Measurements from ENCODE around the gene STRC. TPM values are rescaled to one million over a fixed set of nuclear protein-coding genes. Genes with fewer than 3 reads are reported as not detected.
A peak's percentile ranks its signal among the peaks of the same experiment; 100 is the strongest.
"Not testable (repeated sequence)": the region's sequence is repeated elsewhere in the genome, so short reads cannot be mapped to it uniquely, and the experiment has no call there.

STRC gene
- total and polyA plus RNA-seq, 4 experiments from 2014 or later, result 2.4 to 2.8 TPM; not detected in 2

GRCh38 chr15:43599131-43599530 lies 19.5 kb downstream of the STRC start:
- POLR2A ChIA-PET (ENCODE audit: partially characterized antibody); H3K36me3 Mint-ChIP-seq; H3K9me3 Mint-ChIP-seq; H3K4me3 Mint-ChIP-seq; DNase-seq; H3K36me3 ChIP-seq (ENCODE audit: insufficient read depth, low read length); H3K4me1 ChIP-seq (ENCODE audit: insufficient read depth, low read length); H3K27ac ChIP-seq (ENCODE audit: low read depth, low read length); CTCF ChIA-PET (ENCODE audit: partially characterized antibody); H3K9me3 ChIP-seq (ENCODE audit: control insufficient read depth in 1 of 2, low read length in 2 of 2); H3K4me1 Mint-ChIP-seq; intact Hi-C loops (cut with micrococcal nuclease); H3K27me3 ChIP-seq (ENCODE audit: insufficient read depth, low read length); H3K4me3 ChIP-seq (ENCODE audit: low read length in 2 of 2): not testable (repeated sequence)
- H3K27ac Mint-ChIP-seq, result peak overlapping the region in 1 of 7 donors; percentile 65
- peaks cover 27 to 34% of the 10 kb centered on the region in 2 donors for H3K27me3 Mint-ChIP-seq

DNA sequence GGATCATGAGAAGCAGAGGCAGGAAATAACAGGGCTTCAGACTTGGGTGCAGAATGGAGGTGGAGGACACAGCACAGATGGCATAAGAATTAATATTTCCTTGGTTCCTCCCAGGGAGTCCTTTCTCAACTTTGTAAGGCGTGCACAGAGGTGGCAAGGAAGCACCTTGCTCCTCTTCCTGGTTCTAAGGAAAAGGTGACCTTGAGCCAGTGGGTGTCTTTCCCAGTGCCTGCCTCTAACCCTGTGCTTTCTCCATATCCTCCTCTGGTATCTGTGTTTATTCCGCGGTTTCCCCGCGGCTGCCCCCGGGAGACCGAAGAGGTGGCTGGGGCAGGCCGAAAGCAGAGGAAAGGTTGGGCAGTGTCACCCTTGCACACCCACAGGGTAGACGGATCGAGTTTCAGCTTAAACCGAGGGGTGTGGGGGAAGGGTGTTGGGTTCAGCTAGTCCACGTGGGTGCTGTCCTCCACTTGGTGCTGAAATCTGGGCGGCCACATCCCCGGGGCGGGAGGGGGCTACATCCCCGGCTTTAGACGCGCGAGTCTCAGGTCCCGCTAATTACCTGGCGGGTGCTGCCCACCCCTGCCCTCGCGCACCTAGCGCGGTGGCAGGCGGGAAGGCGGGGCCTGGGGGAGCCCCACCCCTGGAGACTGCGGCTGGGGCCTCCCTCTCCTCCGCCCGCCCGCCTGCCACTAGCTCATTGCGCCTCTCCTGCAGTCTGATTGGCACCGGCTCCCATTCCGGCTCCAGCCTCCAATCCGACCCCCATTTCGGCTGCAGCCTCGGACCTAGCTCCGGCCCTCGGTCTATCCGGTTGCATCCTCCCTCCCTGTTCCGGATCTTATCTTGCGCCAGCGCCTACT lies 25.0 kb downstream of the STRC start, which contains the start of gene CKMT1B:
TSS of gene CKMT1B (plus strand) at position 700 of the 863 bp plus-strand sequence. CDS start 192 bp downstream, outside the sequence.
- POLR2A ChIA-PET (ENCODE audit: partially characterized antibody); H3K4me3 Mint-ChIP-seq; H3K4me1 Mint-ChIP-seq; H3K9me3 Mint-ChIP-seq; DNase-seq; H3K36me3 Mint-ChIP-seq; H3K27me3 ChIP-seq (ENCODE audit: insufficient read depth, low read length); H3K4me3 ChIP-seq (ENCODE audit: low read length in 2 of 2); CTCF ChIA-PET (ENCODE audit: partially characterized antibody); H3K4me1 ChIP-seq (ENCODE audit: insufficient read depth, low read length); H3K27ac Mint-ChIP-seq; intact Hi-C loops (cut with micrococcal nuclease); H3K9me3 ChIP-seq (ENCODE audit: control insufficient read depth in 1 of 2, low read length in 2 of 2); H3K36me3 ChIP-seq (ENCODE audit: insufficient read depth, low read length); H3K27ac ChIP-seq (ENCODE audit: low read depth, low read length): not testable (repeated sequence)
- H3K27me3 Mint-ChIP-seq, result peaks cover 11 to 15% of the 10 kb centered on the region in 2 donors

DNA sequence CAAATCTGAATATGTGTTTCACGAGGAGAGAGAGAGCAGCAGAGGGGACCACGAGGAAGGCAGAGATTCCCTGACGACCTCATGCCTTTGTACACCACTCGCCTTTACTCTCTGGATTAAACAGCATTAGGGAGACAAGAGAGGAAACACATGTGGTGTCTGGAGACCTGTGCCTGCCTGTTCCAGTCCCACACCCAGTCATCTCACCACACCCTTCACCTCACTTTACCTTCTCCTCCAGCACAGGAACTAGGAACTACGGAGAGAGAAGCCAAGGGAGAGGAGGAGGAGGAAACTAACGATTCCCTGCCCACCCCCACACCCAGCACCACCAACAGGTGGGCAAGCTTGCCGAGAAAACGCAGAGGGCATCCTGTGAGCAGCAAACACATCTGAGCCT lies 25.8 kb downstream of the STRC start:
- POLR2A ChIA-PET (ENCODE audit: partially characterized antibody); intact Hi-C loops (cut with micrococcal nuclease); H3K27ac ChIP-seq (ENCODE audit: low read depth, low read length); CTCF ChIA-PET (ENCODE audit: partially characterized antibody); H3K4me3 Mint-ChIP-seq; H3K36me3 Mint-ChIP-seq; H3K4me1 ChIP-seq (ENCODE audit: insufficient read depth, low read length); H3K4me1 Mint-ChIP-seq; H3K36me3 ChIP-seq (ENCODE audit: insufficient read depth, low read length); DNase-seq; H3K9me3 Mint-ChIP-seq; H3K27me3 ChIP-seq (ENCODE audit: insufficient read depth, low read length); H3K4me3 ChIP-seq (ENCODE audit: low read length in 2 of 2); H3K9me3 ChIP-seq (ENCODE audit: control insufficient read depth in 1 of 2, low read length in 2 of 2); H3K27ac Mint-ChIP-seq: not testable (repeated sequence)
- H3K27me3 Mint-ChIP-seq, result peaks cover 9 to 13% of the 10 kb centered on the region in 2 donors

GRCh38 chr15:43589778-43590466 lies 28.7 kb downstream of the STRC start, which contains the start of gene PPIP5K1:
PPIP5K1 (minus strand) TSS chr15:43590208; CDS start chr15:43584504, 5,704 bp downstream.
- POLR2A ChIA-PET (ENCODE audit: partially characterized antibody); H3K4me3 Mint-ChIP-seq; H3K9me3 Mint-ChIP-seq; H3K27me3 ChIP-seq (ENCODE audit: insufficient read depth, low read length); H3K4me1 ChIP-seq (ENCODE audit: insufficient read depth, low read length); DNase-seq; intact Hi-C loops (cut with micrococcal nuclease); H3K4me3 ChIP-seq (ENCODE audit: low read length in 2 of 2); H3K27me3 Mint-ChIP-seq; H3K36me3 ChIP-seq (ENCODE audit: insufficient read depth, low read length); H3K36me3 Mint-ChIP-seq; H3K4me1 Mint-ChIP-seq; CTCF ChIA-PET (ENCODE audit: partially characterized antibody); H3K27ac ChIP-seq (ENCODE audit: low read depth, low read length); H3K9me3 ChIP-seq (ENCODE audit: control insufficient read depth in 1 of 2, low read length in 2 of 2); H3K27ac Mint-ChIP-seq: not testable (repeated sequence)

DNA sequence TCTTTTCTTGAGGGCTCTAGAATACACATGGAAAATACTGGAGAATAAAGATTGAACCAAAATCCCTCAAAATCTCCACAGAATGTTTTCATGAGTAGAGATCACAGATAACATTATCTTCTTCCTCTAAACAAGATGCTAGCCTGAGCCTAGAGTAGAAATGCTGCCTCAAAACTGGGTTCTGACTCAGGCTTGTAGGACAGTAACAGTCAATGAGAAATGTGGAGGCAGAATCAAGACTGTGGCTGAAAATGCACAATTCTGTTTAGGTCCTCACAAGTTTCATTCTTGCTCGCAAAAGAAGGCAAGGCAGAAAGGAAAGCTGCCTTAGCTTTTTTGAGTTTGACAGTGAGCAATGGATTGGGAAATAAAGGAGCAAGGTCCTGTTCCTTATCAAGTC lies 44.0 kb downstream of the STRC start:
- intact Hi-C loops (cut with micrococcal nuclease); H3K27ac Mint-ChIP-seq: not testable (repeated sequence)

DNA sequence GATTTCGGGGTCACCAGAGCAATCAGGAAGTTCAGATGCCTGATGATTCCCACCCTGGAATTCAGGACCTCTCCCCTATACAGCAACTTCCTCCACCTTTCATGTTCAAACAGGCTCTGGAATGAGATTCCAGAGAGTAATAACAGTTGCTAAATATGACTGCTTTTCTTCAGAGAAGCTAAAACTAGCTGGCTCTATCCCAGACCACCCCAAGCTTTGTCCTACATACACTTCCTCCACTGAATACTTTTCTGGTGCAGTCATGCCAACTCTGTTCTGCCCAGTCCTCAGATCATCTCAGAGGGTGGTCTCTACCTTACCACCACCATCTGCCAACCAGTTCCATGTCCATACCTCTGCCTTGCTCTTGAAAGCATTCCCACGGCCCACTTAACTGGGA lies 52.0 kb downstream of the STRC start:
- CTCF ChIA-PET (ENCODE audit: partially characterized antibody); POLR2A ChIA-PET (ENCODE audit: partially characterized antibody); H3K36me3 Mint-ChIP-seq: not testable (repeated sequence)

More for the DNA sequence above, 44.0 kb downstream of the STRC start:
- H3K27me3 Mint-ChIP-seq; H3K4me1 ChIP-seq (ENCODE audit: insufficient read depth, low read length); DNase-seq; H3K27me3 ChIP-seq (ENCODE audit: insufficient read depth, low read length); H3K36me3 Mint-ChIP-seq; H3K4me3 ChIP-seq (ENCODE audit: low read length in 2 of 2); H3K9me3 Mint-ChIP-seq; H3K27ac ChIP-seq (ENCODE audit: low read depth, low read length); H3K9me3 ChIP-seq (ENCODE audit: control insufficient read depth in 1 of 2, low read length in 2 of 2); CTCF ChIA-PET (ENCODE audit: partially characterized antibody); H3K4me1 Mint-ChIP-seq; H3K36me3 ChIP-seq (ENCODE audit: insufficient read depth, low read length); POLR2A ChIA-PET (ENCODE audit: partially characterized antibody); H3K4me3 Mint-ChIP-seq: not testable (repeated sequence)

GRCh38 chr15:43563793-43564192 lies 54.8 kb downstream of the STRC start:
- H3K27me3 Mint-ChIP-seq; H3K4me1 Mint-ChIP-seq; H3K4me1 ChIP-seq (ENCODE audit: insufficient read depth, low read length); DNase-seq; H3K4me3 ChIP-seq (ENCODE audit: low read length in 2 of 2); H3K27ac Mint-ChIP-seq; H3K27ac ChIP-seq (ENCODE audit: low read depth, low read length); H3K4me3 Mint-ChIP-seq; CTCF ChIA-PET (ENCODE audit: partially characterized antibody); H3K36me3 ChIP-seq (ENCODE audit: insufficient read depth, low read length); H3K36me3 Mint-ChIP-seq; H3K27me3 ChIP-seq (ENCODE audit: insufficient read depth, low read length); intact Hi-C loops (cut with micrococcal nuclease); H3K9me3 Mint-ChIP-seq; H3K9me3 ChIP-seq (ENCODE audit: control insufficient read depth in 1 of 2, low read length in 2 of 2); POLR2A ChIA-PET (ENCODE audit: partially characterized antibody): not testable (repeated sequence)

More for the DNA sequence above, 52.0 kb downstream of the STRC start:
- H3K9me3 ChIP-seq (ENCODE audit: control insufficient read depth in 1 of 2, low read length in 2 of 2); H3K27me3 Mint-ChIP-seq; H3K4me1 Mint-ChIP-seq; H3K4me1 ChIP-seq (ENCODE audit: insufficient read depth, low read length); DNase-seq; H3K27me3 ChIP-seq (ENCODE audit: insufficient read depth, low read length); H3K4me3 Mint-ChIP-seq; H3K4me3 ChIP-seq (ENCODE audit: low read length in 2 of 2); H3K9me3 Mint-ChIP-seq; H3K36me3 ChIP-seq (ENCODE audit: insufficient read depth, low read length); H3K27ac Mint-ChIP-seq; H3K27ac ChIP-seq (ENCODE audit: low read depth, low read length); intact Hi-C loops (cut with micrococcal nuclease): not testable (repeated sequence)
